MM.1S (cell line): Measurements from ENCODE around the gene GDNF.

Experiments
- DNase-seq: peaks from one replicate; pipeline ENCODE4 v3.0.0-alpha.2; 2015
- H2AFZ ChIP-seq: fragments of 300-600 bp; sonication (generic); 2 replicates; pipeline ENCODE4 v1.6.0; 2016; ENCODE audit warnings: antibody characterized with exemption, low read length
- H3F3A ChIP-seq: fragments of 300-600 bp; sonication (generic); 2 replicates; pipeline ENCODE4 v1.6.1; 2016; ENCODE audit warnings: mild to moderate bottlenecking, antibody characterized with exemption, low read length, moderate library complexity, mixed read lengths; ENCODE audit not compliant: insufficient read depth
- H3K27ac ChIP-seq: fragments of 300-600 bp; sonication (generic); 2 replicates; pipeline ENCODE4 v1.5.1; 2016; ENCODE audit warnings: mild to moderate bottlenecking, low read length
- H3K27me3 ChIP-seq: fragments of 300-600 bp; sonication (generic); replicated peaks from 2 replicates; pipeline ENCODE4 v1.6.0; 2016; ENCODE audit warnings: low read length; ENCODE audit not compliant: insufficient read depth
- H3K36me3 ChIP-seq: fragments of 300-600 bp; sonication (generic); replicated peaks from 2 replicates; pipeline ENCODE4 v1.6.1; 2016; ENCODE audit warnings: mild to moderate bottlenecking, low read length, mixed read lengths; ENCODE audit not compliant: insufficient read depth
- H3K4me1 ChIP-seq: fragments of 300-600 bp; sonication (generic); 2 replicates; pipeline ENCODE4 v1.6.1; 2016; ENCODE audit warnings: low read length, mixed read lengths
- H3K4me2 ChIP-seq: fragments of 300-600 bp; sonication (generic); 2 replicates; pipeline ENCODE4 v1.6.0; 2016; ENCODE audit warnings: low read depth, low read length
- H3K4me3 ChIP-seq: fragments of 300-600 bp; sonication (generic); 2 replicates; pipeline ENCODE4 v1.5.1; 2016; ENCODE audit warnings: low read length, mixed read lengths
- H3K79me2 ChIP-seq: fragments of 300-600 bp; sonication (generic); 2 replicates; pipeline ENCODE4 v1.6.1; 2016; ENCODE audit warnings: mixed run types, low read length, mixed read lengths
- H3K9ac ChIP-seq: fragments of 300-600 bp; sonication (generic); 2 replicates; pipeline ENCODE4 v1.6.1; 2016; ENCODE audit warnings: low read length, mixed read lengths
- H3K9me2 ChIP-seq: fragments of 300-600 bp; sonication (generic); replicated peaks from 2 replicates; pipeline ENCODE4 v1.6.1; 2016; ENCODE audit warnings: mild to moderate bottlenecking, low read length, mixed read lengths; ENCODE audit not compliant: insufficient read depth
- H3K9me3 ChIP-seq: fragments of 300-600 bp; sonication (generic); replicated peaks from 2 replicates; pipeline ENCODE4 v1.6.1; 2016; ENCODE audit warnings: mild to moderate bottlenecking, low read length, mixed read lengths; ENCODE audit not compliant: insufficient read depth
- H4K20me1 ChIP-seq: fragments of 300-600 bp; sonication (generic); 2 replicates; pipeline ENCODE4 v1.6.1; 2016; ENCODE audit warnings: mild to moderate bottlenecking, low read length, moderate library complexity, mixed read lengths; ENCODE audit not compliant: insufficient read depth
- CTCF ChIP-seq: fragments of 300-600 bp; sonication (generic); IDR thresholded peaks from 2 replicates; pipeline ENCODE4 v1.5.1; 2016; ENCODE audit warnings: antibody characterized with exemption, low read length, mixed read lengths
- EZH2 ChIP-seq: fragments of 300-600 bp; sonication (generic); optimal IDR thresholded peaks from 2 replicates; pipeline ENCODE3; 2017; ENCODE audit warnings: low read depth, mild to moderate bottlenecking, antibody characterized with exemption, low read length, mixed read lengths
- EZH2phosphoT487 ChIP-seq: fragments of 300-600 bp; sonication (generic); IDR thresholded peaks from 2 replicates; pipeline ENCODE4 v1.6.1; 2018; ENCODE audit warnings: antibody characterized with exemption, low read length

The GDNF gene

GRCh38 chr5:37846786-37847310 lies 7.0 kb upstream of the GDNF start:
- no peak overlapping the region for H2AFZ ChIP-seq

GRCh38 chr5:37844009-37844408 lies 4.2 kb upstream of the GDNF start:
- no peak overlapping the region for H3K4me3 ChIP-seq
- no peak overlapping the region for H3K27ac ChIP-seq
- no peak overlapping the region for H3K9ac ChIP-seq
- TF ChIP-seq EZH2 (no peak), EZH2phosphoT487 (no peak), CTCF (no peak)
- H4K20me1 ChIP-seq: no peaks in the 10 kb centered on the region
- no peaks in the 10 kb centered on the region for H3K9me3 ChIP-seq
- H2AFZ ChIP-seq: no peak overlapping the region
- no peak for DNase-seq
- no peak overlapping the region for H3K4me2 ChIP-seq
- no peaks in the 10 kb centered on the region for H3K9me2 ChIP-seq
- peaks cover 8% of the 10 kb centered on the region for H3K4me1 ChIP-seq
- no peaks in the 10 kb centered on the region for H3K36me3 ChIP-seq
- H3F3A ChIP-seq: peaks cover 7% of the 10 kb centered on the region; the same call in 1 of the 2 replicates
- H3K79me2 ChIP-seq: peaks cover 16% of the 10 kb centered on the region
- H3K27me3 ChIP-seq: no peaks in the 10 kb centered on the region

More at GRCh38 chr5:37846786-37847310, 7.0 kb upstream of the GDNF start:
- no peak for DNase-seq
- Histone ChIP-seq H3K4me2 (no peak overlapping the region), H3K4me1 (no peaks in the 10 kb centered on the region), H3K36me3 (no peaks in the 10 kb centered on the region), H3K9me2 (no peaks in the 10 kb centered on the region), H3K27me3 (no peaks in the 10 kb centered on the region), H3F3A (no peaks in the 10 kb centered on the region), H3K79me2 (no peaks in the 10 kb centered on the region), H3K27ac (no peak overlapping the region), H3K9me3 (no peaks in the 10 kb centered on the region), H3K9ac (no peak overlapping the region), H4K20me1 (no peaks in the 10 kb centered on the region), H3K4me3 (no peak overlapping the region)
- TF ChIP-seq CTCF: no peak
- no peak for TF ChIP-seq EZH2
- TF ChIP-seq EZH2phosphoT487: no peak

GRCh38 chr5:37842048-37842447 lies 2.2 kb upstream of the GDNF start:
- TF ChIP-seq CTCF: no peak
- TF ChIP-seq EZH2phosphoT487: no peak
- TF ChIP-seq EZH2: no peak
- H3K9me2 ChIP-seq: no peaks in the 10 kb centered on the region
- H3K27me3 ChIP-seq: no peaks in the 10 kb centered on the region
- H3K9ac ChIP-seq: no peak overlapping the region
- H2AFZ ChIP-seq: no peak overlapping the region
- no peak overlapping the region for H3K27ac ChIP-seq
- no peak overlapping the region for H3K4me3 ChIP-seq
- no peak for DNase-seq
- H4K20me1 ChIP-seq: no peaks in the 10 kb centered on the region
- H3K36me3 ChIP-seq: no peaks in the 10 kb centered on the region
- H3K79me2 ChIP-seq: peaks cover 35% of the 10 kb centered on the region
- H3K4me2 ChIP-seq: no peak overlapping the region
- H3K9me3 ChIP-seq: no peaks in the 10 kb centered on the region
- H3F3A ChIP-seq: peaks cover 14% of the 10 kb centered on the region; the same call in 1 of the 2 replicates
- H3K4me1 ChIP-seq: peaks cover 8% of the 10 kb centered on the region
